Endometrial microvascular endothelial cells (primary cell): ENCODE data around the gene ANKRD39. TPM values are rescaled to one million over a fixed set of nuclear protein-coding genes. Genes with fewer than 3 reads are reported as not detected.
"Not testable (repeated sequence)": the region's sequence is repeated elsewhere in the genome, so short reads cannot be mapped to it uniquely, and the experiment has no call there.

Experiments used
- in situ Hi-C: cut with HindIII; loops from 2 replicates; pipeline ENCODE4 v1.10.0; 2017; ENCODE audit warnings: low sequenced_read_pairs, low pct_unique_long_range_greater_than_20kb; ENCODE audit errors: inconsistent ontology term
- total RNA-seq: library from RNA; depleted of rRNA; stranded (reverse); fragments of >200 nt; gene quantifications from one replicate; pipeline ENCODE4 v1.2.3, GENCODE V29; 2015; ENCODE audit errors: inconsistent ontology term

The ANKRD39 gene
- total RNA-seq, 1 donor from 2014 or later, result 13.3 TPM

DNA sequence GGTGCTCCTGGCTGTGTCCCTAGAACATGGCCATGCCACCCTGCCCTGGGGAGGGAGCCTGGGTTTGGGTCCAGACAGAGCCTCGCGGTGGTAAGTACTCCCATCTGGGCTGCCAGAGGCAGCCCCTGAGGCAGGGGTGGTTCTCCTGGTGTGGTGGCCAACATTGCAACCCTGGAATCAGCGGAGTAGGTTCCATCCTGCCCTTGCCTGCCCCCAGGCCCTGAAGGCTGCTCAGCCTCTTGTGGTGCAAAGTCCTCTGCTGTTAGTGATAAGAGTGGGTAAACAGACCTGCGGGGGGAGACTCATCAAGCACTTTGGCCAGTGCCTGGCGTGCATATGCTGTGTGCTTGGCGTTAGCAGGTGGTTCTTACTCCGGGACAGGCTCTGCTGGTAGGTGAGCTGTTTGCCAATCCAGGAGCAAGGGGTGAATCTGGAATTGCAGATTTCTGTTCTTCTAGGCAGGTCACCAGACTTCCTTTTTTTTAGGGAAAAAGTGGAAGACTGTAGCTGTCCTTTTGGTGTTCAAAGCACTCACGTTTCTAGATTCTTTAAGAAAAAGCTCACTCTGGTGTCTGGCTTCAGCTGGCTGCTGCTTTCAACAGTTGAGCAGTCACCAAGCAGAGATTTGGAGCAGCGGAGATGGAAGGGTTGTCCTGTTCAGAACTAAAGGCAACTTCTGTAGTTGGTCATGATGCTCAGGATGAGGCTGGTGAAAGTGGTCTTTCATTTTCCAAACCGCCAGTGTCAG, 38.5 kb downstream of the ANKRD39 start:
- in situ Hi-C loops, result no loop called here

DNA sequence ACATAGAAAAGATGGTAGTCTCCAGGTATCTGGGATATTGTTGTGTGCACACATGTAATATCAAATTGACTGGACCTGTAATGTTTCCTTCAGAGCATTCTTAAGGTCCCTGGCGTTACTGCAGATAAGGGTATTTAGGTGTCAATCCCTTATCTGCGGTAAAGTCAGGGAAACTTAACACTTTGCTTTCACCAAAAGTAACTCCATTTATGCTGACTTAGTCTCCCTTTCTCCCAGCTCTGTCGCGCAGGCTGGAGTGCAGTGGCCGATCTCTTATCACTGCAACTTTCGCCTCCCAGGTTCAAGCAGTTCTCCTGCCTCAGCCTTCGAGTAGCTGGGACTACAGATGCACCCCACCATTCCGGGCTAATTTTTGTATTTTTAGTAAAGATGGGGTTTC, 39.9 kb downstream of the ANKRD39 start:
- in situ Hi-C loops, result no loop called here

GRCh38 chr2:96816836-96817702, 40.7 kb downstream of the ANKRD39 start:
- in situ Hi-C loops, result no loop called here

GRCh38 chr2:96816127-96816835, 41.5 kb downstream of the ANKRD39 start, which contains the start of gene CNNM3:
CNNM3 (plus strand) TSS chr2:96816268; CDS start chr2:96816278, 10 bp downstream.
- in situ Hi-C loops, result no loop called here

GRCh38 chr2:96815326-96816126, 42.3 kb downstream of the ANKRD39 start:
- in situ Hi-C loops, result no loop called here

DNA sequence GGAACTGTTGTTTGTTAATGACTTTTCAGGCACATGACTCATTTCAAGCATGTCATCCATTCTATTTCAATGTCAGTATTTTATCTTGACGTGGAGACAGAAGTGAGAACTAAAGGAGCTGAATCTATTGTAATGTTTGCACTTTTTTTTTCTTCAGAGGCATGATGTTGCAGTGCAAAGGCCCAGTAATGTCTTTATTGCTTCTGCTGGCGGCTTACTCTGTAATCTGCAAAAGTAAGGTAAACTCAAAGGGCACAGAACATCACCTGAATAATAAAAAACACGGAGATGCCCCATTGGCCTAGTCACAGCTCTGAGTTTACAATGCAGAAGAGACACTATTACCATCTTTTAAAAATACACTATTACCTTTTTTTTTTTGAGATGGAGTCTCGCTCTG, 44.2 kb downstream of the ANKRD39 start:
- in situ Hi-C loops, result no loop called here

DNA sequence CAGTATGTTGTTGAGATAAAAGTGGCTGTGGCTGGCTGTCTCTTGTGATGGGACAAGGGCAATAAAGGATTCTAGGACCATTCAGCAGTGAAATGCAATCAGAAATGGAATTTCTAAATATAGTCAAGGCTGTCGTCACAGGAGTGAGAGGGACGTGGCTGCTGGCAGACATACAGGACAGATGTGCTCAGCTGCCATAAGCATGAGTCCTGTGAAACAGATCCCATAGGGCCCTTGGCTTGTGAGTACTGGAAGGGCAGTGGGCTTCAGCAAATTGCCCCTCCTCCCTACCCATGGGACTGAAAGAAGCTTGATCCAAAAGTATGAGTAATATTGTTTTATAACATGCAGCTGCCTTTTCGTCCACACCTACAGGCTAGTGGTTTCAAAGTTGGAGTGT, 45.9 kb downstream of the ANKRD39 start:
- in situ Hi-C loops, result no loop called here

DNA sequence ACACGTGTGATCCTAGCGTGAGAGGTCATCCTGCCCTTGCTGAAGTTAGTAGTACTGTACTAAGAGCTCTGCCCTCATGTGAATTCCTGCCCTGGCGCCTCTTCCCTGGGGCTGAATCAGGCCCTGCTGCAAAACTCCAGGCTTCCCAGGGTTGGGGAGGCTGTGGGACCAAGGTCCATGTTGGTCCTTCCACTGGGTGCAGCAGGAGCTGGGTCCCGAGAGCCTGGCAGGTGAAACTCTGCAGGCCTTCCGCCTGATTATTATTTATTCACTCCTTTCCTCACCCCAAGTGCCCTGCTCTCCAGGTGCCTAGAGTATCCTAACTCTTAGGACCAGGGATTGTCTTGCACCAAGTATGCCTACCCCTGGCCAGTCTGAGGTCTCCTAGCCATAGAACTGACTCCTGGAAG, 47.0 kb downstream of the ANKRD39 start:
- in situ Hi-C loops, result no loop called here

DNA sequence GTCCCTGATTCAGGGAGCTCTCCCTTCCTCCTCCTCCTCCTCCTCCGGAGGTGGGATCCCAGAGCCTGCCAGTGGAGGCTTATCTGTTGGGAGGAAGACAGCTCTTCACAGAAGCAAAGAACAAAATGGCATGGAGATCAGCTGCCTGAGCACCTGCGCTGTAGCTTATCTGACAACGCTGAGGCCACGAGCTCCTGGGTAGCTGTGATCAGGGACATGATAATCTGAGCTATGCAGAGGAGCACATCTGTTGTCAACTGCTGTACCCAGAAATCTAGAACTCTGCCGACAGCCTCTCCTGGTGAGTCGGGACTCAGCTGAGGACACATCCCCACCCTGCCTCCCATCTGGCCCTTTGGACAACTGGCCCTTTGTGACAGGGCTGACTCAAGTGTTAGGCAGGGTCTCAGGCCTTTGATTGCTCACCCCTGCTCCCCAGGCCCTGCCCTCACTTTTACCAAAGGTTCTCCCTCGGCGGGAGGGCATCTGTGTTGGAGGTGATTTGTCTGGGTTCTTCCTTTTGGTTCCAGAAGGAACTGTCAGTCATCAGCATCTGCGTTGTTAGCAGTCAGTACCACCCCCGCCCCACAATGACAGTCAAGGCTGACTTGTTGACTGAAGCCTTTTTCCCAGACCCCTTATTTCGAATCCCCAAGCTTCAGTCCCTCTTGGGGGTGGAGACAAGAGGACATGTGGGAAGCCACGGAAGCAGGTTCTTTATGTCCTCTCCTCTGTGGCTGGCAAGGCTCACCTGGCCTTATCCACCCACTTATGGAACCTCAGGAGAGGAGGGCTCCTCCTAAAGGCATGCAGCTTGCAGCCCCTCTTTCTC, 47.6 kb downstream of the ANKRD39 start:
- in situ Hi-C loops, result no loop called here

DNA sequence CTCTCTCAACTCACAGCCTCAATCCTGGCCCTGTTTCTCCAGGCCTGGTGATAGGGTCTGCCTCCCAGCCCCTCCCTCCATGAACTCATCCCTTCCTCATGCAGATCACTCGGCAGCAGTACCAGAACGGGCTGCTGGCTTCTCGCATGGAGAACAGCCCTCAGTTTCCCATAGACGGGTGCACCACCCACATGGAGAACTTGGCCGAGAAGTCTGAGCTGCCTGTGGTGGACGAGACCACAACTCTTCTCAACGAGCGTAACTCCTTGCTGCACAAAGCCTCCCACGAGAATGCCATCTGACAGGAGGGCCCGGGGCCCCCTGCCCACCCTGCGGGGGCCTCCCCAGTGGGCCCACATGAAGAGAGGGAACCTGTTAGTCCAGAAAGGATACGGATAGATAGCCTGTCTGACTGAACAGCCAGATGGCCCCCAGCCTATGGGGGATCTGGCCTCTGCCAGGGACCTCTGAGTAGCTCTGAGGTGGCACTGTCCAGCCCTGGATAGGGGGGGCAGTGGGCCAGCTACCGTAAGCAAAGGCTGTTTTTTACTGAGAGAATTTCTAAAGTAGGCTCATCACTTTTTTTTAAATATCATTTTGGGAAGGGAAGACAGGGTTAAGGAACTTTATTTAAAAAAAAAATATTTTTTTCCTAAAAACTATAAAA, 48.5 kb downstream of the ANKRD39 start:
- in situ Hi-C loops, result no loop called here

- in situ Hi-C loops, result no loop called here
Measured at GRCh38 chr2:96808176-96808837, 49.5 kb downstream of the ANKRD39 start.

DNA sequence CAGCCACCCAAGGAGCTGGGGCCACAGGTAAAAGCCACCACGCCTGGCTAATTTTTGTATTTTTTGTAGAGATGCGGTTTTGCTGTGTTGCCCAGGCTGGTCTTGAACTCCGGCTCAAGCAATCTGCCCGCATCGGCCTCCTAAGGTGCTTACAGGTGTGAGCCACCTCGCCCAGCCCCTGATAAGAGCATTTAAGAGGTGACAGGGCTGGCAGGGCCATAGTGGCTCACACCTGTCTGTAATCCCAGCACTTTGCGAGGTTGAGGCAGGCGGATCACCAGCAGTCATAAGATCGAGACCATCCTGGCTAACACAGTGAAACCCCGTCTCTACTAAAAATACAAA, 50.7 kb downstream of the ANKRD39 start:
- in situ Hi-C loops, result no loop called here

GRCh38 chr2:96806468-96807126, 51.2 kb downstream of the ANKRD39 start:
- in situ Hi-C loops, result no loop called here

DNA sequence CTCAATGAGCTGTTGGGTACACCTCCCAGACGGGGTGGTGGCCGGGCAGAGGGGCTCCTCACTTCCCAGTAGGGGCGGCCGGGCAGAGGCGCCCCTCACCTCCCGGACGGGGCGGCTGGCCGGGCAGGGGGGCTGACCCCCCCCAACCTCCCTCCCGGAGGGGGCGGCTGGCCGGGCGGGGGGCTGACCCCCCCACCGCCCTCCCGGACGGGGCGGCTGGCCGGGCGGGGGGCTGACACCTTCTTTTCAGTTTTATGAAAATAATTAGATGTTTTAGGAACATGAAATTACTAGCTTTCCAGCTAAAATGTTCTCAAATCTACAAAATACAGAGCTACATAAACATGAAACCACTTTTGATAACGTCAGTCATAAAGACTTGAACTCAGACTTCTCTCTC, 51.9 kb downstream of the ANKRD39 start:
- in situ Hi-C loops, result not testable (repeated sequence)

DNA sequence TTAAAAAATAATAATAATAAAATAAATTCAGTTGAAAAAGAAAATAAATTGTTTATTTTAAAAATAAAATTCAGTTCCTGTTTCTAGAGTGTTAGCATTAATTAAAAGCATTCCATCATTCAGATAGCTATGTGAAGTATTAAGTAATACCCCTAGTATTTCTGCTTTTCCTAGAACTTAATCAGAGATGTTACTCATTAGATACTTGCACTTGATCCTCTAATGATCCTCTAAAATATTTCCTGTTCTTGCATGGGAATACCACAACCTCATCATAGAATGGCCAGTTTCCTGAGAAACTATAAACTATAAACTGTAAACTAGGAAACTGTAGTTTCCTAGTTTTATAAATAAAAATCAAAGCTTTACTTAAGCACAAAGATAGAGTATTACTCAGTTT, 52.8 kb downstream of the ANKRD39 start:
- in situ Hi-C loops, result no loop called here

GRCh38 chr2:96802721-96803120, 55.1 kb downstream of the ANKRD39 start:
- in situ Hi-C loops, result no loop called here
